Kidney epithelial cell (primary cell): Measurements from ENCODE around the gene INPP5K. TPM values are rescaled to one million over a fixed set of nuclear protein-coding genes. Genes with fewer than 3 reads are reported as not detected.

Source experiments
- DNase-seq: peaks from one replicate; pipeline ENCODE4 v3.0.0-alpha.2; 2010; ENCODE audit warnings: low read depth
- H3K27me3 ChIP-seq: 2 replicates; pipeline ENCODE4 v1.6.0; 2011; ENCODE audit warnings: low read length; ENCODE audit not compliant: control insufficient read depth, insufficient read depth
- H3K36me3 ChIP-seq: 2 replicates; pipeline ENCODE4 v1.5.1; 2011; ENCODE audit warnings: low read length; ENCODE audit not compliant: control insufficient read depth, insufficient read depth
- H3K4me3 ChIP-seq: 2 replicates; pipeline ENCODE4 v1.5.1; 2011; ENCODE audit warnings: low read depth, mild to moderate bottlenecking, control low read depth, low read length
- total RNA-seq: library from RNA; depleted of rRNA; stranded (reverse); fragments of >200 nt; gene quantifications from 2 replicates; pipeline ENCODE4 v1.2.3, GENCODE V29; 2015
- TF ChIP-seq, protein P1 (sequence below): IDR thresholded peaks from 2 replicates; pipeline ENCODE4 v1.5.1; 2011; ENCODE audit warnings: mild to moderate bottlenecking, moderate library complexity, low read length, control low read depth, inconsistent platforms; ENCODE audit not compliant: insufficient read depth, poor library complexity, severe bottlenecking

The INPP5K gene
- total RNA-seq, 1 donor from 2014 or later: 59.5 TPM

DNA sequence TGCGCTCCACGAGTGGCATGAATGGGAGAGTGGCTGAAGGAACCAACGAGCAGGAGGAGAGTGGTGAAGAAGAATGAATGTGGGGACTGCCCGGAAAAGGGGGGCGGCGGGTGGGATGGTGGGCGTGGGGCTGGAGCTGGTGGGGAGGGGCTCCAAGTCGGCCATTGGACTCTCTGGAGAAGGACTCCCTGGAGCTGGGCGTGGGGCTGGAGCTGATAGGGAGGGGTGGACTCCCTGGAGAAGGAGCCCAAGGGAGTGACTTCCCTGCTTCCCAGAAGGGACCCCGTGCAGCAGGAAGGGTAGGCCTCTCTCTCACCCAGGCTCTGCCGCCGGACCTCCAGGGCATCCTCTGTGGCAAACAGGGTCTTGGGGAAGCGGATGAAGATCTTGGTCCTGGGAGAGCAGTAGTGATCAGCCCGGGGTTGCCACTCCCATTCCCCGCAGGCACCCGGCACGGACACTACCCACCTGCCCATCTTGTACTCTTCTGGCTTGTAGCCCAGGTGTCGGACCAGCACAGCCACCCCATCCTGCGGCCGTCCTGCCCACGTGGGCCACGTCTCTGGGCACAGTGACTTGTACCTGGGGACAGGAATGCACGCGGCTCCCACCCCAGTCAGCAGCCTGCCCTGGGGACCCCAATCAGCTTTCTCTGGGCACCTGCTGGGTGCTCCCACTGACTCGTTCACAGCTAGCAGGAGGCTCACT, 45.5 kb downstream of the INPP5K start:
- Histone ChIP-seq H3K36me3 (peaks cover 5% of the 10 kb centered on the region), H3K4me3 (no peak overlapping the region), H3K27me3 (no peaks in the 10 kb centered on the region)
- no peak for DNase-seq
- TF ChIP-seq, protein P1, sequence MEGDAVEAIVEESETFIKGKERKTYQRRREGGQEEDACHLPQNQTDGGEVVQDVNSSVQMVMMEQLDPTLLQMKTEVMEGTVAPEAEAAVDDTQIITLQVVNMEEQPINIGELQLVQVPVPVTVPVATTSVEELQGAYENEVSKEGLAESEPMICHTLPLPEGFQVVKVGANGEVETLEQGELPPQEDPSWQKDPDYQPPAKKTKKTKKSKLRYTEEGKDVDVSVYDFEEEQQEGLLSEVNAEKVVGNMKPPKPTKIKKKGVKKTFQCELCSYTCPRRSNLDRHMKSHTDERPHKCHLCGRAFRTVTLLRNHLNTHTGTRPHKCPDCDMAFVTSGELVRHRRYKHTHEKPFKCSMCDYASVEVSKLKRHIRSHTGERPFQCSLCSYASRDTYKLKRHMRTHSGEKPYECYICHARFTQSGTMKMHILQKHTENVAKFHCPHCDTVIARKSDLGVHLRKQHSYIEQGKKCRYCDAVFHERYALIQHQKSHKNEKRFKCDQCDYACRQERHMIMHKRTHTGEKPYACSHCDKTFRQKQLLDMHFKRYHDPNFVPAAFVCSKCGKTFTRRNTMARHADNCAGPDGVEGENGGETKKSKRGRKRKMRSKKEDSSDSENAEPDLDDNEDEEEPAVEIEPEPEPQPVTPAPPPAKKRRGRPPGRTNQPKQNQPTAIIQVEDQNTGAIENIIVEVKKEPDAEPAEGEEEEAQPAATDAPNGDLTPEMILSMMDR: no peak

DNA sequence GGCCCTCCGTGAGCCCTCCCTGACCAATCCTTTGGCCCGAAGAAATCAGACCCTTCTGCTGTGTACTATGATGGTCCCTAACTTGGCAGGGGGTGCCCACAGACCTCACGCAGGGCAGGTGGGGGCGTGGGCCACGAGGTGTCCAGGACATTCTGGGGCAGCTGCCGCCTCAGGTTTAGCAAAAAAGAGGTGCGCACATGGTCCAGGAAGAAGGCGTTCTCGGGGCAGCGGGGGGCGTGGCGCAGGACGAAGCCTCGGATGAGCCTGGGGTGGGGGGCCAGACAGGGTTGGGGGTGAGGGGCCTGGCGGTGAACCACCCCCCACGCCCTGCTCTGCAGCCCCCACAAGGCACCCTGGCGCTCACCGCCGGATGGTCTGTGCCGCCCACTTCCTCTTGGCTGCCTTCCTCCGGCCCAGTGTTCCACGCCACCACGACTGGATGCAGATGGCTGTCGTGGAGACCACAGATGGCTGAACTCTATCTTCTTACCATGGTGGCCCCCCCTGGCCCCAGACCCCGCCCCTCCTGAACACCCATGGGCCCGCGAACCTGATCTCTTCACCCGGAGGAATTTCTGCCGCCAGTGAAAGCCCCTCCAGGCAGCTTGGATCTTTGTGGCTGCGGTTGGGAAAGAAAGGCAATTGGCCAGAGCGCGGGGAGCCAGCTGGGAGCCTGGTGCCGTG, 46.2 kb downstream of the INPP5K start:
- no peak for DNase-seq
- no peak overlapping the region for H3K4me3 ChIP-seq
- H3K27me3 ChIP-seq: no peaks in the 10 kb centered on the region
- TF ChIP-seq, protein P1: no peak
- H3K36me3 ChIP-seq: peaks cover 5% of the 10 kb centered on the region

DNA sequence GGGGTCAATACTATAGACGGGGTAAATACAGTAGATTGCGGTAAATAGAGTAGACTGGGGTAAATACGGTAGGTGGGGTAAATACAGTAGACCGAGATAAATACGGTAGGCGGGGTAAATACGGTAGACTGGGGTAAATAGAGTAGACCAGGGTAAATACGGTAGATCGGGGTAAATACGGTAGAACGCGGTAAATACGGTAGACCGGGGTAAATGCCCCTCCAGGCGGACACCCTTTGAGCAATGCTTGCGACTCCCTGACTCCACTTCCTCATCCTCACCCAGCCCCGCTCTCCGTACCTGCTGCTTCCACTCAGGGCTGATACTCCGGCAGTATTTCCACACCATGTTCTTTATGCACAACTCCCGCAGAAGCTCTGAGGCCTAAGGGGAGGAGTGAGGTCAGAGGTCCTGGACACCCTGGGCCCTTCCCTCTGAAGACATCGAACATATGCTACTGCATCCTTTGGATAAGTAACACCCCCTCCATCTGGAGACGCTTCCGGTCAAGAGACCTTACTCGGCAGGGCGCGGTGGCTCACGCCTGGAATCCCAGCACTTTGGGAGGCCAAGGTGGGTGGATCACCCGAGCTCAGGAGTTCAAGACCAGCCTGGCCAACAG, 47.1 kb downstream of the INPP5K start:
- Histone ChIP-seq H3K4me3 (no peak overlapping the region), H3K27me3 (no peaks in the 10 kb centered on the region), H3K36me3 (peaks cover 5% of the 10 kb centered on the region)
- no peak for DNase-seq
- TF ChIP-seq, protein P1: no peak

DNA sequence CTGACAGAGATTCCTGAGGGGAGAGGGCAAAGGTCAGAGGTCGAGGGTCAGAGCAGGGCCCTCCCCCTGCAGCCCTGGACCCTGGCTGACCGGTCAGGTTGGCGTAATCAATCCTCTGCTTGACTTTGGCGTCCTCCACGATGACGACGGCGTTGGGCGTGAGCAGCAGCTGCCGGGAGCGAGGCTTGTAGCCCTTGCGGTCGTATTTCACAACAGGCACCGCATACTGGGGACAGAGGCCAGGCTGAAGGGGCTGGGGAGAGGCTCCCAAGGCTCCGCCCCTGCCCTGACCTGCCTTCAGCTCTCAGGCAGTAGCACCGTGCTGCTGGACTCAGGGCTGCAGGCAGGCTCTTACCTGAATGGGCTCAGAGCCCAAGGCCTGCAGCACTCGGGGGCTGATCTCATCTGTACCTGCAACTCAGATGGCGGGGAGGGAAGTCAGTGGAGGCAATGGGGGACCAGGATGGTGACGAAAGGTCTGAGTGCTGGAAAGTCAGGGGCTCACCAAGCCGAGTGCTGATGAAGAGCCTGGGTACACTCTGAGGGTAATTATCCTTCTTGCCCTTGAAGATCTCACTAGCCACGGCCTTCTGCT, 48.4 kb downstream of the INPP5K start:
- Histone ChIP-seq H3K4me3 (no peak overlapping the region), H3K36me3 (peaks cover 5% of the 10 kb centered on the region), H3K27me3 (no peaks in the 10 kb centered on the region)
- DNase-seq: no peak
- TF ChIP-seq, protein P1: no peak

DNA sequence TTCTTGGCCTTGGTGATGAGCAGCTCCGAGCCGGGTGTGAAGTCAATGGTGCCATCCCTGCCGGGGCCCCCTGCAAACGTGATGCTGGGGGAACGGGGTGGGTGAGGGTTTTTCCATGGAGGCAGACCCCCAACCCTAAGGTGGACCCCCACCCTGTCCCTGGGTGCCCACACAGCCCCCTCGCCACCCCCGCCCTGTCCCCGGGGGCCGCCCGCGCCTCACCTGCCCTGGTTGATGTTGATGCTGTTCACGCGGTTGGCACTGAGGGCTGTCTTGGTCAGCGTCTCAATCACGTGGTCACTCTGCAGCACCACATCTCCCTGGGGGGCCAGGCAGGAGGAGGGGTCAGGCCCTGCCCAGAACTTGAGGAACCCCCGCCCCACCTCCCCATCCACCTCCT, 49.2 kb downstream of the INPP5K start:
- TF ChIP-seq, protein P1: no peak
- H3K27me3 ChIP-seq: no peaks in the 10 kb centered on the region
- peaks cover 5% of the 10 kb centered on the region for H3K36me3 ChIP-seq
- DNase-seq: no peak
- H3K4me3 ChIP-seq: no peak overlapping the region
